B cell (primary cell): ENCODE data around the gene EGFL7. TPM values are rescaled to one million over a fixed set of nuclear protein-coding genes. Genes with fewer than 3 reads are reported as not detected.
A peak's percentile ranks its signal among the peaks of the same experiment; 100 is the strongest.
"Not testable (repeated sequence)": the region's sequence is repeated elsewhere in the genome, so short reads cannot be mapped to it uniquely, and the experiment has no call there.

Source experiments
- ATAC-seq: fragments of 200-7000 bp; cut with Tn5 transposase; one replicate; pipeline ENCODE4 v1.10.0; 2021; ENCODE audit warnings: low read depth, mild to moderate bottlenecking, moderate number of reproducible peaks, moderate library complexity
- CTCF ChIA-PET: fragments of 350-600 bp; sonication (Branson Sonifier 250); formaldehyde crosslinking; loops from one replicate; lab custom pipeline; 2021; ENCODE audit warnings: antibody characterized with exemption, inconsistent platforms; lab: Charles Lee
- POLR2A ChIA-PET: fragments of 350-600 bp; sonication (Branson Sonifier 250); formaldehyde crosslinking; loops from one replicate; lab custom pipeline; 2021; ENCODE audit warnings: antibody characterized with exemption; lab: Charles Lee
- DNase-seq: peaks from one replicate; pipeline ENCODE4 v3.0.0; 2013
- H2AFZ ChIP-seq: 2 replicates; pipeline ENCODE4 v1.6.1; 2012; ENCODE audit warnings: mild to moderate bottlenecking, low read depth, low read length; ENCODE audit not compliant: insufficient read depth, poor library complexity, severe bottlenecking
- H3K27ac ChIP-seq, 2 donors: 1 replicate in 1 of 2; 2 replicates in 1 of 2; pipeline ENCODE4 v1.5.1; 2012 to 2013; ENCODE audit warnings: low read length in 2 of 2, mild to moderate bottlenecking in 2 of 2, moderate library complexity in 1 of 2
- H3K27me3 ChIP-seq, 4 experiments: fragments of 200-600 bp in 1 of 4; sonication (generic) in 1 of 4; replicated peaks in 1 of 4; 1 replicate in 2 of 4; 2 replicates in 2 of 4; pipeline versions ENCODE4 v1.6.1 to v1.7.0; 2013 to 2016; ENCODE audit warnings: low read length in 3 of 4, mild to moderate bottlenecking in 2 of 4, mixed read lengths in 1 of 4, moderate library complexity in 1 of 4; ENCODE audit not compliant: insufficient read depth in 4 of 4, control insufficient read depth in 3 of 4; ENCODE audit errors: control extremely low read depth in 1 of 4
- H3K36me3 ChIP-seq, 2 experiments: replicated peaks in 1 of 2; 1 replicate in 1 of 2; 2 replicates in 1 of 2; pipeline versions ENCODE4 v1.6.1 to v1.7.1; 2013; ENCODE audit warnings: low read length in 1 of 2; ENCODE audit not compliant: insufficient read depth in 2 of 2, control insufficient read depth in 1 of 2; ENCODE audit errors: control extremely low read depth in 1 of 2, extremely low read depth in 1 of 2
- H3K4me1 ChIP-seq, 2 donors: fragments of 200-600 bp in 1 of 2; sonication (generic) in 1 of 2; 1 replicate in 1 of 2; 2 replicates in 1 of 2; pipeline versions ENCODE4 v1.5.1 to v1.6.1; 2013 to 2017; ENCODE audit warnings: low read length in 2 of 2; ENCODE audit not compliant: control insufficient read depth in 2 of 2, insufficient read depth in 2 of 2
- H3K4me2 ChIP-seq: replicated peaks from 2 replicates; pipeline ENCODE3; 2012; ENCODE audit warnings: mild to moderate bottlenecking, low read depth, low read length; ENCODE audit not compliant: poor library complexity, severe bottlenecking
- H3K4me3 ChIP-seq, 5 experiments: fragments of 200-600 bp in 1 of 5; sonication (generic) in 1 of 5; 1 replicate in 3 of 5; 2 replicates in 2 of 5; pipeline versions ENCODE4 v1.5.1 to v1.7.0; 2011 to 2016; ENCODE audit warnings: low read length in 4 of 5, mild to moderate bottlenecking in 4 of 5, low read depth in 2 of 5, control low read depth in 1 of 5, moderate library complexity in 1 of 5; ENCODE audit not compliant: insufficient read depth in 1 of 5; ENCODE audit errors: control extremely low read depth in 1 of 5, extremely low read depth in 1 of 5
- H3K79me2 ChIP-seq: fragments of 200-600 bp; sonication (generic); one replicate; pipeline ENCODE4 v1.6.0; 2016; ENCODE audit warnings: low read length; ENCODE audit not compliant: control insufficient read depth, insufficient read depth
- H3K9ac ChIP-seq: fragments of 200-600 bp; sonication (generic); 2 replicates; pipeline ENCODE4 v1.6.1; 2017; ENCODE audit warnings: mild to moderate bottlenecking, low read length, moderate library complexity
- H3K9me3 ChIP-seq, 3 donors: one replicate each; pipeline versions ENCODE4 v1.6.1 to v1.7.1; 2013; ENCODE audit warnings: low read length in 2 of 3; ENCODE audit not compliant: control insufficient read depth in 2 of 3, insufficient read depth in 1 of 3; ENCODE audit errors: control extremely low read depth in 1 of 3
- H4K20me1 ChIP-seq: 2 replicates; pipeline ENCODE4 v1.6.0; 2012; ENCODE audit warnings: mild to moderate bottlenecking, low read length; ENCODE audit not compliant: insufficient read depth, control insufficient read depth, poor library complexity, severe bottlenecking
- H3K27ac Mint-ChIP-seq: one replicate; pipeline ENCODE4 v1.8.0; 2021; ENCODE audit warnings: mixed read lengths
- H3K27me3 Mint-ChIP-seq: one replicate; pipeline ENCODE4 v1.8.0; 2021; ENCODE audit warnings: mixed read lengths
- H3K4me1 Mint-ChIP-seq: one replicate; pipeline ENCODE4 v1.8.0; 2021; ENCODE audit warnings: mixed read lengths
- H3K4me3 Mint-ChIP-seq: one replicate; pipeline ENCODE4 v1.8.0; 2021; ENCODE audit warnings: mixed read lengths
- H3K9me3 Mint-ChIP-seq: one replicate; pipeline ENCODE4 v1.8.0; 2022; ENCODE audit warnings: mixed read lengths; ENCODE audit not compliant: insufficient read depth
- EZH2 ChIP-seq: IDR thresholded peaks from 2 replicates; pipeline ENCODE4 v1.6.1; 2012; ENCODE audit warnings: borderline replicate concordance, low read depth, mild to moderate bottlenecking, moderate library complexity, low read length; ENCODE audit not compliant: insufficient read depth, poor library complexity, severe bottlenecking
- WGBS: methylation state at CpG from one replicate; pipeline ENCODE4 v1.1.5; 2013; ENCODE audit warnings: missing lambda C conversion rate; ENCODE audit not compliant: insufficient coverage; 5-methylcytosine and 5-hydroxymethylcytosine counted together
- intact Hi-C: fragments of 100-400 bp; cut with micrococcal nuclease; formaldehyde crosslinking; loops from one replicate; pipeline ENCODE4 v1.10.0; 2022
- polyA plus RNA-seq: library from polyadenylated mRNA; depleted of rRNA; stranded (reverse); fragments of >200 nt; gene quantifications from 2 replicates; pipeline ENCODE4 v1.2.3, GENCODE V29; 2012
- total RNA-seq, 2 donors: library from RNA; stranded (reverse); fragments of 120-200 nt in 1 of 2; gene quantifications; 1 replicate in 1 of 2; 2 replicates in 1 of 2; pipeline versions ENCODE4 v1.2.3 to v1.2.4, GENCODE V29; 2013 to 2022
- TF ChIP-seq, protein P1 (sequence below): fragments of 200-600 bp; IDR thresholded peaks from one replicate; pipeline ENCODE4 v1.8.0; 2022; ENCODE audit warnings: antibody characterized with exemption, mild to moderate bottlenecking

The EGFL7 gene
- total and polyA plus RNA-seq, 2 donors (not counting 1 experiment from before 2014, with no cell fraction given) = 0.34 TPM; not detected in 1

DNA sequence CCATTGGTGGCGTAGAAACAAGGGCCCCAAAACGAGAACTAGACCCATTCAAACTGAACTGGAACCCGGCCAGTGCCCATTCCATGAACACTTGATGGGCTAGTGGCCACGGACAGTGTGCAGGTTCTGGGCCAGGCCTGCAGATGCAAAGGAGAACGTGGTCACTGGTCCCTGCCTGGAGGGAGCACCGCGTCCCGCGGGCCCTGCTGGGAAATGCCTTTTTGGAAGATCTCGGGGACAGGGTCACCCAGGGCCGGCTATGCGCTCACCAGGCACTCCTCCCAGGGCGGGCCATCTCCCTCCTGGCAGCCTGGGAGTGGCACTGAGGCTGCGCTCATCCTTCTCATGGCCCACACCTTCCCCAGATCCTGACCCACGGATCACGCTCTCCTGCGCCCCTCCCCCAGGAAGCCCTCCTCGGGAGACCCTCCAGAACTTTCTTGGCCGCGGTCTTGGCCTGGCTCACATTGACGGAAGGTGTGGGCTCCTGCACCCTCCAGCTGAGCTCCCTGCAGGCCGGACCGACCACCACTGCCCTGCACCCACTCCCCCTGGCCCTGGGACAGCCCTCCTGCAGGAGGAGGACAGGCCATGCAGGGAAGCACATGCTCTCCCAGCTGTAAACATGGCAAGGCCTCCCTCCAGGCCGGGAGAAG is 46.9 kb downstream of the EGFL7 start:
- ChIA-PET POLR2A (no interaction called here), CTCF (no interaction called here)
- no peaks in the 10 kb centered on the region for H3K79me2 ChIP-seq
- H3K27me3 Mint-ChIP-seq = peaks cover 27% of the 10 kb centered on the region
- no peak overlapping the region for H3K27ac Mint-ChIP-seq
- TF ChIP-seq EZH2 = no peak
- TF ChIP-seq, protein P1, sequence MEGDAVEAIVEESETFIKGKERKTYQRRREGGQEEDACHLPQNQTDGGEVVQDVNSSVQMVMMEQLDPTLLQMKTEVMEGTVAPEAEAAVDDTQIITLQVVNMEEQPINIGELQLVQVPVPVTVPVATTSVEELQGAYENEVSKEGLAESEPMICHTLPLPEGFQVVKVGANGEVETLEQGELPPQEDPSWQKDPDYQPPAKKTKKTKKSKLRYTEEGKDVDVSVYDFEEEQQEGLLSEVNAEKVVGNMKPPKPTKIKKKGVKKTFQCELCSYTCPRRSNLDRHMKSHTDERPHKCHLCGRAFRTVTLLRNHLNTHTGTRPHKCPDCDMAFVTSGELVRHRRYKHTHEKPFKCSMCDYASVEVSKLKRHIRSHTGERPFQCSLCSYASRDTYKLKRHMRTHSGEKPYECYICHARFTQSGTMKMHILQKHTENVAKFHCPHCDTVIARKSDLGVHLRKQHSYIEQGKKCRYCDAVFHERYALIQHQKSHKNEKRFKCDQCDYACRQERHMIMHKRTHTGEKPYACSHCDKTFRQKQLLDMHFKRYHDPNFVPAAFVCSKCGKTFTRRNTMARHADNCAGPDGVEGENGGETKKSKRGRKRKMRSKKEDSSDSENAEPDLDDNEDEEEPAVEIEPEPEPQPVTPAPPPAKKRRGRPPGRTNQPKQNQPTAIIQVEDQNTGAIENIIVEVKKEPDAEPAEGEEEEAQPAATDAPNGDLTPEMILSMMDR = no peak
- intact Hi-C loops = loop anchor here (10.0 kb wide), 1 partner anchor 45 kb away; the partner anchor contains the start of gene EGFL7
- ATAC-seq (no peak), DNase-seq (no peak)
- H3K27me3 ChIP-seq = peaks cover 0 to 36% (median 6%) of the 10 kb centered on the region in 4 experiments
- no peaks in the 10 kb centered on the region for H3K9me3 Mint-ChIP-seq
- no peak overlapping the region for H3K27ac ChIP-seq
- no peak overlapping the region for H2AFZ ChIP-seq
- H3K4me2 ChIP-seq = no peak overlapping the region
- peaks cover 0 to 4% (median 0%) of the 10 kb centered on the region in 3 donors for H3K9me3 ChIP-seq
- H3K4me1 ChIP-seq = peaks cover 24 to 25% of the 10 kb centered on the region in 2 donors
- H3K4me3 Mint-ChIP-seq = no peak overlapping the region
- H3K4me1 Mint-ChIP-seq = peaks cover 17% of the 10 kb centered on the region
- no peak overlapping the region for H3K4me3 ChIP-seq
- WGBS = 95% methylated on average over 24 of the region's 24 CpGs
- no peaks in the 10 kb centered on the region for H3K36me3 ChIP-seq
- no peaks in the 10 kb centered on the region for H4K20me1 ChIP-seq
- H3K9ac ChIP-seq = no peak overlapping the region

DNA sequence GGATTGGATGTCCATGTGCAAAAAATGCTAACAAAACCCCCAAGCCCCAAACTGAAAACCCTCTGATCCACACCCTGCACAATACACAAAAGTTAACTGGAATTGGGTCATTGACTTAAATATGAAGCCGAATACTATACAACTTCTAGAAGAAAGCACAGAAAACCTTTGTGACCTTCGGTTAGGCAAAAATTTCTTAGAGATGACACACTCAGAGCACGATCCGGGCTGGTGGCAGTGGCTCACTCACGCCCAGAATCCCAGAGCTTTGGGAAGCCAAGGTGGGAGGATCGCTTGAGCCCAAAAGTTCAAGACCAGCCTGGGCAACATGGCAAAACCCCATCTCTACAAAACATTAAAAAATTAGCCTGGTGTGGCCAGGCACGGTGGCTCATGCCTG is 47.8 kb downstream of the EGFL7 start:
- DNase-seq = no peak
- peaks cover 31 to 33% of the 10 kb centered on the region in 2 donors for H3K4me1 ChIP-seq
- ChIA-PET CTCF (interaction anchor here (0.7 kb wide), 1 partner anchor 132 kb away, joined by 3 read pairs; no protein-coding TSS in a partner anchor), POLR2A (no interaction called here)
- no peaks in the 10 kb centered on the region for H3K36me3 ChIP-seq
- WGBS = 92% methylated on average over 7 of the region's 7 CpGs
- no peak overlapping the region for H3K27ac Mint-ChIP-seq
- H3K4me3 ChIP-seq = no peak overlapping the region
- peaks cover 0 to 39% (median 6%) of the 10 kb centered on the region in 4 experiments for H3K27me3 ChIP-seq
- no peak overlapping the region for H3K27ac ChIP-seq
- peaks cover 18% of the 10 kb centered on the region for H3K4me1 Mint-ChIP-seq
- no peak overlapping the region for H3K9ac ChIP-seq
- peaks cover 0 to 4% (median 0%) of the 10 kb centered on the region in 3 donors for H3K9me3 ChIP-seq
- ATAC-seq = no peak
- H3K79me2 ChIP-seq = no peaks in the 10 kb centered on the region
- peak overlapping the region; percentile 29 for H3K4me3 Mint-ChIP-seq
- H3K9me3 Mint-ChIP-seq = no peaks in the 10 kb centered on the region
- no peak overlapping the region for H3K4me2 ChIP-seq
- TF ChIP-seq, protein P1 = no peak
- TF ChIP-seq EZH2 = no peak
- intact Hi-C loops = loop anchor here (10.0 kb wide), 1 partner anchor 46 kb away; the partner anchor contains the start of gene EGFL7
- no peak overlapping the region for H2AFZ ChIP-seq
- no peaks in the 10 kb centered on the region for H4K20me1 ChIP-seq
- H3K27me3 Mint-ChIP-seq = peaks cover 23% of the 10 kb centered on the region

DNA sequence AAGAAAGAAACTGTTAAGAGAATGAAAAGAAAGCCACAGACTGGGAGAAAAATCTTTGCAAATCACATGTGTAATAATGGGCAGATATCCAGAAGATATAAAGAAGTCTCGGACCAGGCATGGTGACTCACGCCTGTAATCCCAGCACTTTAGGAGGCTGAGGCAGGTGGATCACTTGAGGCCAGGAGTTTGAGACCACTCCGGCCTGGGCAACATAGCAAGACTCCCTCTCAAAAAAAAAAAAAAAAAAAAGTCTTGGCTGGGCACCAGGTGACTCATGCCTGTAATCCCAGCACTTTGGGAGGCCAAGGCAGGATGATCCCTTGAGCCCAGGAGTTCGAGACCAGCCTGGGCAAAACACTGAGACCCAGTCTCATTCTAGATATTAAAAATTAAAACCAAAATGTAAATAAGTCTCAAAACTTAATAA is 48.5 kb downstream of the EGFL7 start:
- H3K36me3 ChIP-seq, H3K27ac ChIP-seq, H3K9me3 ChIP-seq, H4K20me1 ChIP-seq, H2AFZ ChIP-seq, H3K27ac Mint-ChIP-seq, H3K9ac ChIP-seq, POLR2A ChIA-PET, ATAC-seq, DNase-seq, H3K79me2 ChIP-seq, H3K9me3 Mint-ChIP-seq: not testable (repeated sequence)
- peaks cover 21% of the 10 kb centered on the region for H3K27me3 Mint-ChIP-seq
- no CpG with 5 or more reads among the region's 4 CpGs for WGBS
- peaks cover 21% of the 10 kb centered on the region for H3K4me1 Mint-ChIP-seq
- Histone ChIP-seq H3K27me3 (peaks cover 0 to 39% (median 6%) of the 10 kb centered on the region in 4 experiments), H3K4me3 (peak overlapping the region in 1 of 5 experiments; percentile 45), H3K4me2 (peak overlapping the region; percentile 79), H3K4me1 (peaks cover 31 to 33% of the 10 kb centered on the region in 2 donors)
- intact Hi-C loops = loop anchor here (10.0 kb wide), 1 partner anchor 46 kb away; the partner anchor contains the start of gene EGFL7
- peak overlapping the region; percentile 80 for H3K4me3 Mint-ChIP-seq
- CTCF ChIA-PET = interaction anchor here (0.7 to 1.0 kb wide), 2 partner anchors 25 to 131 kb away, joined by 3 read pairs; no protein-coding TSS in a partner anchor
